ENCODE data around the gene RABGEF1.
"Not testable (repeated sequence)": the region's sequence is repeated elsewhere in the genome, so short reads cannot be mapped to it uniquely, and the experiment has no call there.

GRCh38 chr7:66765322-66766025 is 24.9 kb downstream of the RABGEF1 start:
- TF ChIP-seq CTCF (IDR thresholded peaks at IDR 0.05; ENCODE audit: insufficient read depth, low read depth, low read length); EZH2 (IDR thresholded peaks at IDR 0.05; ENCODE audit: insufficient read depth, low read length): not testable (repeated sequence)

Measured in astrocyte (in vitro differentiated cells and primary cell).